ENCODE results near the gene GPR158.

The GPR158 gene

GRCh38 chr10:25573316-25573715 lies 398.5 kb downstream of the GPR158 start:
- no peak for DNase-seq (ENCODE audit: low spot score)

DNA sequence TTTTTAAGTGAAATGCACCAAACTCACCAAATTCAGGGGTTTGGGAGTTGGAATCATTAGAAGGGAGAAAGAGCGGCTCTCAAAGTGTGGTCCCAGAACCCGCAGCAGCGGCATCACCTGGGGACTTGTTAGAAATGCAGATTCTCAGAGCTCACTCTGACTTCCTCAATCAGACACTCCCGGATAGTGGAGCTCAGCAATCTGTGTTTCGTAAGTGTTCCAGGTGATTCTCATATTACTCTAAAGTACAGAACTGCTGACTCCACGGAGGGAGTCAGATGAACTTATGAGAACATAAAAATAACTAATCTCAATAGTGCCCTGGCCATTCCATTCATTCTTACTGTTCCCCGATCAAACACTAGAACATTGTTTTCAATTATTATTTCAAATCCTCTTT lies 400.5 kb downstream of the GPR158 start:
- DNase-seq (ENCODE audit: low spot score): no peak

- DNase-seq (ENCODE audit: low spot score): no peak
Measured at GRCh38 chr10:25578061-25578460, 403.3 kb downstream of the GPR158 start.

- no peak for DNase-seq (ENCODE audit: low spot score)
Measured at GRCh38 chr10:25582961-25583360, 408.2 kb downstream of the GPR158 start.

DNA sequence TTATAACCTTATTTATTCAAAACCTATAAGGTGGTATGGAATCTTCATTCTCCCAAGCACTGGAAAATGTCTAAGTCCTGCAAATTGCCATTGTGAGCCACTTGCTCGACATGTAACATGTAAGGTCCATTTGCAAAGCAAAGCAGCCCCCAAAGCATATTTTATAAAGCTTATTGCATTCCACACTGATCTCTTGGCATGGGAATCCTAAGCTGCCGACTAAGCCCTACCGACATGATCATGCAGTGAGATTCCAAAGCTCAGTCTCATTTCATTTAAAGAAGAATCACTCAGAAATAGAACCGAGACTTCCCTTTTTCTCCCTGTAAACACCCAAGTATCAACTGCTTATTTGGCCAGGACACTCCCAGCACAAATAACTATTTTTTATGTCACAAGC lies 425.9 kb downstream of the GPR158 start:
- DNase-seq (ENCODE audit: low spot score): no peak

GRCh38 chr10:25604591-25604990 lies 429.8 kb downstream of the GPR158 start:
- no peak for DNase-seq (ENCODE audit: low spot score)

- DNase-seq (ENCODE audit: low spot score): no peak
Measured at GRCh38 chr10:25614652-25615051, 439.9 kb downstream of the GPR158 start.

DNA sequence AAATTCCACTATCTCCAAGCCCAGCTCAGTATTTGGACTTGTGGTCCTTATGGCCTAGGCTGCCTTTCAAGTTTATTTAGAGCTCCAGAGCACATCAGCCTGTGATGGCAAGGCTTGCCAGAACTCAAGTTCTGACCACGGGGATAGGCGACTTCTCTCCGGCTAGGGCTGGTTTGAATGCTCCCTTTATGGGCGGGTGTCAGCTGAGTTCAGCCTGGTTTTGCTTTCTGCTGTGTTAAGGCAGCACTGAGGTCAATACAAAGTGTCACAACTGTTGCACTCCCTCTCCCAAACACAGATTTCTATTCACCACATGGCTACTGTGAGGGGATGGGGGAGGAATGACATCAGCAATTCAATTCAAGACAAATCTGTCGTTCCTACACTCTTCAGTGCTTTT lies 441.1 kb downstream of the GPR158 start:
- no peak for DNase-seq (ENCODE audit: low spot score)

GRCh38 chr10:25616903-25617592 lies 442.2 kb downstream of the GPR158 start:
- DNase-seq (ENCODE audit: low spot score): no peak

DNA sequence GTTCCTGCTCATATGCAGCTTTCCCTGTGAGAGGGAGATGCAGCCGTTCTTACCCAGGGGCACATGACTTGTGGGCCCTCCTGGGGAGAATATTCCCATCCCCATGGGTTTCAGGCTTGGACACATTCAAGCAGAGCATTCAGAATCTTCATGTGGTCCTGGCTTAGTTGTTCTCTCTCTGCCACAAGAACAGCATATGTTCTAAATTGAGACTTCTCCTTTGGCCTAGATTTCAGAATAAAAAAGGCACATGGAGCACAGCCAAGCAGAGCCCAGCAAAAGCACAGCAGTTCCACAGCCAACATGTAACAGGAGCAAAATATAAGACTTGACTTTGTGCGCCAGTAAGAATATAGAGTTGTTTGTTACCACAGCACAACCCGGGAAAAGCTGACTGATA lies 452.8 kb downstream of the GPR158 start:
- no peak for DNase-seq (ENCODE audit: low spot score)

- DNase-seq (ENCODE audit: low spot score): no peak
Measured at GRCh38 chr10:25629333-25629732, 454.5 kb downstream of the GPR158 start.

DNA sequence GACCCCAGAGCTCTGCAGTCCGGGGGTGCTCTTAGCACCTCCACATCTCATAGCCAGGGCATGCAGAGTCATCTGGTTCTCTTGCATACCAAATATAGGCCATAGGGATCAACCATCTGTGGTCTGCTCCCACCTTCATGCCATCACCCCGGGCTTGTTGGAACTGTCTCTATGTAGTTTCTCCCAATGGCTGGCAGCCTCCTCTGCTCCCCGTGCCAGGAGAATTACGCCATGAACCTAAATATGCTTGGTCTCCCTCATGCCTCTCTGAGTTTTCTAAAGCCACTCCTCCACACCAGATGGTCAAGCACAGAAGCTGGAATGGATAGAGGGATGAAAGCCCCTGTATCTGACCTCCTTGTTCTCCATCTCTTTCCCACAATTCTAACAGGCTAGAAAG lies 456.7 kb downstream of the GPR158 start:
- no peak for DNase-seq (ENCODE audit: low spot score)

DNA sequence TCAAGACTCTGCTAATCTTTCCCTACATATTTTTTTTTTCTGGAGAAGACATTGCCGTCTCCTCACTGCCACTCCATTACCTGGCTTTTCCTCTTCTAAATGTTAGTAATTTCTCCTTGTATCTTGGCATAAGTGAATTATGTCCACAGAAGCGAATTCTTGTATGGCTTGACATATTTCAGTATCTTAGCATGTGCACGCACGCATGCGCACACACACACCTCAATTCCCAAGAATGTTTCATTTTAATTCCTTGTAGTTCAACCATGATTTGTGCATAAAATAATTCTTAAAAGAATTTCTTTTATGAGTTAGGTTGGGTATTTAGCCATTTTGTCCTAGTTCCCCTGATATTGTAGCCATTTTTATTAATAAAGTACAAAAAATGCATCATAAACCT lies 458.0 kb downstream of the GPR158 start:
- no peak for DNase-seq (ENCODE audit: low spot score)

- DNase-seq (ENCODE audit: low spot score): no peak
Measured at GRCh38 chr10:25633542-25633941, 458.7 kb downstream of the GPR158 start.

GRCh38 chr10:25639646-25640045 lies 464.8 kb downstream of the GPR158 start:
- no peak for DNase-seq (ENCODE audit: low spot score)

GRCh38 chr10:25641595-25641994 lies 466.8 kb downstream of the GPR158 start:
- DNase-seq (ENCODE audit: low spot score): no peak

DNA sequence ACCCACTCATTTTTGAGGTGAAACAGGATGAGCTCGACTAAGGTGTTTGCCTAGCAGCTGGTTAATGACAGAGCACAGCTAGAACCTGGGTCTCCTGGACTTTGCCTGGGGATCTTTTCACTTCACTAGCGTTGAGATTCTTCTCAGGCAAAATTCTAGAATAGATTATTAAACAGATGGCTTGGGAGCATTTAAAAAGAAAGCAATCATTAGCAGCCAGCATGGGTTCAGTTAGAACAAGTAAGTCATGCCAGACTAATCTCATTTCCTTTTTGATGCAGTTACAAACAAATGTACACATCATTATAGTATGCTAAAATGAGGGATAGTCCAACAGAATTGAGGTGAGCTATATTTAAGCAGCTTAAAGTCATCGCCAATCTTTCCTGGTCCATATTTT lies 467.9 kb downstream of the GPR158 start:
- no peak for DNase-seq (ENCODE audit: low spot score)

GRCh38 chr10:25646371-25646770 lies 471.6 kb downstream of the GPR158 start:
- no peak for DNase-seq (ENCODE audit: low spot score)

DNA sequence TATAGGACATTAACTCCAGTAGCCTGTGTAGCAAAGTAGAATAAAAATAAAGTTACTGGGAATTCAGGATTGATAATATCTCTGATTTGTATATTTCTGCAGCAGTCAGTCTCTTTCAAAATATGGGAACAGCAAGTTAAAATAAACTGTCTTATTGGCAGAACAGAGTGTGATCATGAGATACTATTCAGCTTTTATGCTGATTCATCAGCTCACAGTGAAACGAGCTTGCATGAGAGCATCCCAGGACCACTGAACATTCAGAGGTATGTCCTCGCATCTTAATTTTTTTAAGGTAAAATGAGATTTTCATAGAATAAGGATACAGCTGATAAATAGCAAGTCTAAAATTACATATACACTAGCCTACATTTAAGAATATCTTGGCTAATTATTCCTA lies 476.7 kb downstream of the GPR158 start:
- no peak for DNase-seq (ENCODE audit: low spot score)
